Peyer's patch (tissue), 4 donors: ENCODE results near the gene HDAC8. TPM values are rescaled to one million over a fixed set of nuclear protein-coding genes. Genes with fewer than 3 reads are reported as not detected.
A peak's percentile ranks its signal among the peaks of the same experiment; 100 is the strongest.
"Not testable (repeated sequence)": the region's sequence is repeated elsewhere in the genome, so short reads cannot be mapped to it uniquely, and the experiment has no call there.

Experiments
- DNase-seq, 3 donors: peaks; one replicate each; pipeline ENCODE4 v3.0.0-alpha.2; 2017 to 2019
- H3K27ac ChIP-seq, 4 donors: fragments of 200-600 bp; sonication (generic); one replicate each; pipeline ENCODE4 v1.5.1; 2016 to 2019
- H3K27me3 ChIP-seq, 2 donors: fragments of 200-600 bp; sonication (generic); one replicate each; pipeline ENCODE4 v1.5.1; 2019
- H3K36me3 ChIP-seq, 3 donors: fragments of 200-600 bp; sonication (generic); one replicate each; pipeline ENCODE4 v1.5.1; 2016 to 2019
- H3K4me1 ChIP-seq, 4 donors: fragments of 200-600 bp; sonication (generic); one replicate each; pipeline ENCODE4 v1.5.1; 2016 to 2019
- H3K4me3 ChIP-seq, 4 donors: fragments of 200-600 bp; sonication (generic); 1 replicate in 3 of 4; 2 replicates in 1 of 4; pipeline ENCODE4 v1.5.1; 2016 to 2019; ENCODE audit warnings: mild to moderate bottlenecking in 1 of 4
- H3K9me3 ChIP-seq, 4 donors: fragments of 200-600 bp; sonication (generic); one replicate each; pipeline ENCODE4 v1.5.1; 2016 to 2019; ENCODE audit warnings: mild to moderate bottlenecking in 1 of 4
- POLR2A ChIP-seq, 2 donors: fragments of 450-650 bp; IDR thresholded peaks; one replicate each; pipeline ENCODE4 v1.5.1; 2017; ENCODE audit warnings: antibody characterized with exemption in 2 of 2, mild to moderate bottlenecking in 2 of 2, moderate library complexity in 2 of 2
- total RNA-seq, 4 donors: library from RNA; depleted of rRNA; stranded (reverse); fragments of >200 nt; gene quantifications; one replicate each; pipeline ENCODE4 v1.1.0, GENCODE V29; 2016
- TF ChIP-seq, protein P1 (sequence below), 6 experiments: fragments of 450-650 bp in 4 of 6; fragments of 200-600 bp in 2 of 6; sonication (generic) in 1 of 6; IDR thresholded peaks; one replicate each; pipeline ENCODE4 v1.5.1; 2017 to 2019; ENCODE audit warnings: antibody characterized with exemption in 6 of 6, mild to moderate bottlenecking in 3 of 6, moderate library complexity in 1 of 6

The HDAC8 gene
- total RNA-seq, 4 donors from 2014 or later, result 24.2 to 48.9 (median 46.0) TPM

DNA sequence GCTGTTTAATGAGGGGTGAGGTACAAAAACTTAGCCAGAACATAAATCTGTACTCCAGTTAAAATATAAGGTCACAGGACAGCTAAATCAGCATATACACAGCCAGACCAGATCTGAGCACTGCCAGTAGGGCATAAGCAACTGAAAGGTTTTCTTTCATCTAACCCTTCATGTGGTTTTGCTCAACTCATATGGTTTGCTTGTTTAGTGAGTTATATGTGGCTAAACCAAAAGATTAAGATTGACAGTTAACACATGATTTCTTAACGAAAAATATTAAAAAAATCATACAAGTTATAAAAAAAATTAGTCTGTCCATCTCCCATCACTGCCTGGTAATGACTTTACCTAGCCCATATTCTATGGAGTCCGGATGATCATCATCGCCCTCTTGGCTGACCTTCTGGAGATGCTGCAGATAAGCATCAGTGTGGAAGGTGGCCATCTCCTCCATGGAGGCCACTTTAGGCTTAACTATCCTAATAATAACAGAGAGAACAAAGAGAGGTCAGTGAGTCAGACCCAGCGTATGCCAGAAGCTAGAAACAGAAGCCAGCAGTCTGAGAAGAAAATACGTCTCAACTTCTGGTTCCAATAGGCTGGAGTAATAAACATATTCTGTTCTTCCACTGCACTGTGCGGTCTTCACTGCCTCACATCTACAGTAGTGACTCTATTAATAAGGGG lies 4.1 kb downstream of the HDAC8 start:
- H3K4me1 ChIP-seq, result no peaks in the 10 kb centered on the region
- H3K36me3 ChIP-seq, result peaks cover 0 to 29% (median 0%) of the 10 kb centered on the region in 3 donors
- no peak overlapping the region for H3K4me3 ChIP-seq
- no peaks in the 10 kb centered on the region for H3K9me3 ChIP-seq
- H3K27me3 ChIP-seq, result no peaks in the 10 kb centered on the region
- TF ChIP-seq, protein P1, sequence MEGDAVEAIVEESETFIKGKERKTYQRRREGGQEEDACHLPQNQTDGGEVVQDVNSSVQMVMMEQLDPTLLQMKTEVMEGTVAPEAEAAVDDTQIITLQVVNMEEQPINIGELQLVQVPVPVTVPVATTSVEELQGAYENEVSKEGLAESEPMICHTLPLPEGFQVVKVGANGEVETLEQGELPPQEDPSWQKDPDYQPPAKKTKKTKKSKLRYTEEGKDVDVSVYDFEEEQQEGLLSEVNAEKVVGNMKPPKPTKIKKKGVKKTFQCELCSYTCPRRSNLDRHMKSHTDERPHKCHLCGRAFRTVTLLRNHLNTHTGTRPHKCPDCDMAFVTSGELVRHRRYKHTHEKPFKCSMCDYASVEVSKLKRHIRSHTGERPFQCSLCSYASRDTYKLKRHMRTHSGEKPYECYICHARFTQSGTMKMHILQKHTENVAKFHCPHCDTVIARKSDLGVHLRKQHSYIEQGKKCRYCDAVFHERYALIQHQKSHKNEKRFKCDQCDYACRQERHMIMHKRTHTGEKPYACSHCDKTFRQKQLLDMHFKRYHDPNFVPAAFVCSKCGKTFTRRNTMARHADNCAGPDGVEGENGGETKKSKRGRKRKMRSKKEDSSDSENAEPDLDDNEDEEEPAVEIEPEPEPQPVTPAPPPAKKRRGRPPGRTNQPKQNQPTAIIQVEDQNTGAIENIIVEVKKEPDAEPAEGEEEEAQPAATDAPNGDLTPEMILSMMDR (IDR thresholded peaks at IDR 0.05), result no peak
- TF ChIP-seq POLR2A (IDR thresholded peaks at IDR 0.05), result no peak
- no peak for DNase-seq
- H3K27ac ChIP-seq, result no peak overlapping the region

DNA sequence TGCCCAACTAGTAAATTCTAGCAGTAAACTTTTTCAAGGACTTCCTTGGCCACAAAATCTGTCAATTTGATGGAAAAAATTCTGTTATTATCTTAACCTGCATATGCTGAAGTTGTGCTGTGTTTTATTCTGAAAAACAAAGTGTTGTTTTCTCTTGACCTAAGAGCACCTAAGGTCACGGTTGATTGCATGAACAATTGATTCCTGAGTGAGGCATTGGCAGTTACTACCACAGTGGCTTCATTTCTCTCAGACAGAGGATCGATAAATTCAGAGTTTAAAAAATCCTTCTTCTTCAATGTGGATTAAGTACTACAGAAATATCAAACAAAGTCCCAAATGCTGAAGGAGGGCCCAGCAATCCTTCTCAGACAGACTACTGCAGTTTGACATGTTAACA lies 6.2 kb downstream of the HDAC8 start:
- Histone ChIP-seq H3K4me3 (no peak overlapping the region), H3K9me3 (no peaks in the 10 kb centered on the region), H3K4me1 (no peaks in the 10 kb centered on the region), H3K27me3 (no peaks in the 10 kb centered on the region), H3K36me3 (peaks cover 0 to 29% (median 0%) of the 10 kb centered on the region in 3 donors), H3K27ac (no peak overlapping the region)
- TF ChIP-seq, protein P1 (IDR thresholded peaks at IDR 0.05), result no peak
- TF ChIP-seq POLR2A (IDR thresholded peaks at IDR 0.05), result no peak
- DNase-seq, result no peak

DNA sequence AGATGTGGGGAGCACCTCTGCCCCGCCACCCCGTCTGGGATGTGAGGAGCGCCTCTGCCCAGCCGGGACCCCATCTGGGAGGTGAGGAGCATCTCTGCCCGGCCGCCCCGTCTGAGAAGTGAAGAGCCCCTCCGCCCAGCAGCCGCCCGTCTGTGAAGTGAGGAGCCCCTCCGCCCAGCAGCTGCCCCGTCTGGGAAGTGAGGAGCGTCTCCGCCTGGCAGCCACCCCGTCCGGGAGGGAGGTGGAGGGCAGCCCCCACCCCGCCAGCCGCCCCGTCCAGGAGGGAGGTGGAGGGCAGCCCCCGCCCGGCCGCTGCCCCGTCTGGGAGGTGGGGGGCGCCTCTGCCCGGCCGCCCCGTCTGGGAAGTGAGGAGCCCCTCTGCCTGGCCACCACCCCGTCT lies 13.0 kb downstream of the HDAC8 start:
- not testable (repeated sequence) for H3K36me3 ChIP-seq, H3K4me1 ChIP-seq, H3K9me3 ChIP-seq, H3K27ac ChIP-seq, DNase-seq, H3K4me3 ChIP-seq, H3K27me3 ChIP-seq

DNA sequence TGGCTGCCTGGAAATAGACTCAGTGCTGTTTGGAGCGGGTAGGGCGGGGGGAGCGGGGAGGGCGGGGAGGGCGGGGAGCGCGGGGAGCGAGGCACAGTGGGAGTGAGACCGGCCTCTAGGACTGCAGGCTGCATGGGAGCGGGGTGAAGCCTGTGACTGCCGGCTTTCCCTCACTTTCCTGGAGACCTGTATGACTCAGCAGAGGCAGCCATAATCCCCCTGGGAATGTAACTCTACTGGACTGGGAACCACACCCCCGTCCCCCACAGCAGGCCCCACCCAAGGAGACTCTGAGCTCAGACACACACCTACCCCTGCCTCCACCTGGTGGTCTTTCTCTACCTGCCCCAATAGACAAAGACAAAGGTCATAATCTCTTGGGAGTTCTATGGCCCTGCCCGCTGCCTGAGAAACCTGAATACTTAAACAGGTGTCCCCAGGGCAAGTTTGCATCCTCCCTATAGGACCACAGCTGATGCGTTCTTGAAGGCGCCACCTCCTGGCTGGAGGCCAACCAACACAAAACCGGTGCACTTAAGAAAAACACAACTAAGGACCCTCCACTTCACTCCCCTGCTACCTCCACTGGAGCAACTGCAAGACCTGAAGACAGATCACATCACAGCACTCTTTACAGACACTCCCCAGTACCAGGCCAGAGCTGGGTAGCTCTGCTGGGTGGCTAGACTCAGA lies 18.0 kb downstream of the HDAC8 start:
- Histone ChIP-seq H3K36me3 (no peaks in the 10 kb centered on the region), H3K4me3 (no peak overlapping the region), H3K4me1 (no peaks in the 10 kb centered on the region), H3K27ac (no peak overlapping the region), H3K9me3 (no peaks in the 10 kb centered on the region), H3K27me3 (no peaks in the 10 kb centered on the region)
- TF ChIP-seq, protein P1 (IDR thresholded peaks at IDR 0.05), result no peak
- TF ChIP-seq POLR2A (IDR thresholded peaks at IDR 0.05), result no peak
- DNase-seq, result peak in 1 of 3 donors; percentile 40

DNA sequence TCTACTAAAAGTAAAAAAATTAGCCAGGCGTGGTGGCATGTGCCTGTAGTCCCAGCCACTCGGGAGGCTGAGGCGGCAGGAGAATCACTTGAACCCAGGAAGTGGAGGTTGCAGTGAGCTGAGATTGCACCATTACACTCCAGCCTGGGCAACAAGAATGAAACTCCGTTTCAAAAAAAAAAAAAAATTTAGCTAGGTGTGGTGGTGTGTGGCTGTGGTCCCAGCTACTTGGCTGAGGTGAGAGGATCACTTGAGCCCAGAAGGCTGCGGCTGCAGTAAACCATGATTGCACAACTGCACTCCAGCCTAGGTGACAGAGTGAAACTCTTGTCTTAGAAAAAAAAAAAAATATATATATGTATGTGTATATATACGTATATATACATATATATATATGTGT lies 20.2 kb downstream of the HDAC8 start:
- H3K4me1 ChIP-seq, H3K4me3 ChIP-seq, H3K27me3 ChIP-seq, DNase-seq, H3K27ac ChIP-seq, H3K9me3 ChIP-seq, H3K36me3 ChIP-seq: not testable (repeated sequence)

DNA sequence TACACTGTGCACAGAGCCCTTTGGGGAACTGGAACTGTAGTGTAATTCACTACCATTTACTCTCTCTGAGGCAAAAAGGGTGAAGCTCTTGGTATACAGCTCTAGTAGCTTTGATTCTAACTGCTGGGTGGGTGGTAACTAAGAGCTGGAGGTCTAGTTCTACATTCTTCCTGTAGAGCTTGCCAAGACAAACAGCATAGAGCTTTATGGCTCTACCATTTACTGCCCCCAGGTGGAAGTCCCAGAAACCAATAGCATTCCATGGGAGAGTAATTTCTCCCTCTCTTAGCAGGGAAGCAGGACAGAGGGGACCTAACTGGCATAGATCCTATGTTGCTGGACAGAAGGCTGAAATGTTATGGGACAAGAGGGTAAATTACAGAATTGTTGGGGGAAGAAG lies 26.7 kb downstream of the HDAC8 start:
- DNase-seq, result no peak
- no peak for TF ChIP-seq POLR2A (IDR thresholded peaks at IDR 0.05)
- TF ChIP-seq, protein P1 (IDR thresholded peaks at IDR 0.05), result peak in 3 of 6 experiments; percentile 29 to 33 (median 29)
- Histone ChIP-seq H3K27me3 (no peaks in the 10 kb centered on the region), H3K4me3 (no peak overlapping the region), H3K9me3 (no peaks in the 10 kb centered on the region), H3K27ac (no peak overlapping the region), H3K4me1 (no peaks in the 10 kb centered on the region), H3K36me3 (no peaks in the 10 kb centered on the region)
